HG02970 (cell line): ENCODE measurements around the gene ERVFRD-1.
A peak's percentile ranks its signal among the peaks of the same experiment; 100 is the strongest.
"Not testable (repeated sequence)": the region's sequence is repeated elsewhere in the genome, so short reads cannot be mapped to it uniquely, and the experiment has no call there.

Experiments
- ATAC-seq: cut with Tn5 transposase; IDR thresholded peaks from one replicate; pipeline ENCODE4 v1.9.1; 2021; ENCODE audit warnings: mild to moderate bottlenecking, moderate library complexity, moderate number of reproducible peaks; ENCODE audit not compliant: unreplicated experiment, low FRiP score

The ERVFRD-1 gene

DNA sequence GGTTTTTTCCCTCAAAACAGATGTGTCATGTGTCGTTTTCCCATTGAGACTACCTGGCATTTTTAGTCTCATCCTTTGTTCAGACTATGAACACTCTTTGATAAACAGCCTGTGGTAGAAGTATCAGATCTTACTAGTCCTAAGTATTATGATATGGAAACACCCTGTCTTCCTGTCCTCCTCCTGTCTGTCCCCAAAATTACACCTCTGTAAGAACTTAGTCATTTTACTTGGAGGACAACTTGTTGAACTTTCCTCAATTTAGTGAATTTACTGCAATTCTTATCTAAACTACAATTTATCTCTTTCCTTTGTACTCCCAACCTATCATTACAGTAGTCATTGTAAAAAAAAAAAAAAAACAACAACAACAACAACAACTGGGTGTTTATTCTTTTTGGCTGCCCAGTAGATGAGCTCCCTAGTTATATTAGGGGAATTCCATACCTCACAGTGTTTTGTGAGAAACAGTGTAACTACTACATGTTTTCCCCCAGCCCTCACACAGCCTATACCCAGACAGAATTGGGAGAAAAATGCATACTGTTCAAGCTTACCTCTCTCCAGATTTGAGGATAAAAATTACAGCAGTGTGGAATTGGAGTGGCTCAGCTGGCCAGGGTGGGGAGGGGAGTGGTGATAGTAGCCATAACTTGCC is 18.5 kb upstream of the ERVFRD-1 start:
- ATAC-seq, result no peak

DNA sequence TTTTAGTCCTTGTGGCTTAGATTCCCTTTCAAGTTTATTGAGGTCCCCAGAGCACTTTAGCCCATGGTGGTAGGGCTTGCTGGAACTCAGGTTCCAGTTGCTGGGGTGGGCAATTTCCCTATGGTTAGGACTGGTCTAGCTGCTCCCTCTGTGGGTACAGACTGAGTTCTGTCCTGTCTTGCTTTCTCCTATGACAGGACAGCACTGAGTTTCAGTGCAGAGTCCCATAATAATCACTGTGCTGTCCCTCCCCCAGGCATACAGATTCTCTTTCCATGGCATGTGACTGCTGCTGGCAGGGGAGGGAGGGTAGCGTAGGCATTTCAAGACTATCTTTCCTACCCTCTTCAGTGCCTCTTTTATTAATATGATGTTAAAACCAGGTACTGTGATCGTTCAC is 17.1 kb upstream of the ERVFRD-1 start:
- ATAC-seq, result no peak

DNA sequence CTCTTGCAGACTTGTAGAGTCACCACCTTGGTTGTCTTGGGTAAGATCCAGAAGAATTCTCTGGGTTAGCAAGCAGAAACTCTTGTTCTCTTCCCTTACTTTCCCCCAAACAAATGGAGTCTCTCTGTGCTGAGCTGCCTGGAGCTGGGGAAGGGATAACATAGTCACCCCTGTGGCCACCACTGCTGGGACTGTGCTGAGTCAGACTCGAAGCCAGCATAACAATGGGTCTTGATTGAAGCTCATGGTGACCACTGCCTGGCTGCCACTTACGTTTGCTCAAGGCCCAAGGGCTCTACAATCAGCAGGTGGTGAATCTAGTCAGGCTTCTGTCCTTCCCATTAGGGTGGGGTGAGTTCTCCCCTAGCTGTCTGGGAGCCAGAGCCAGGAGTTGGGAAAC is 15.4 kb upstream of the ERVFRD-1 start:
- no peak for ATAC-seq

DNA sequence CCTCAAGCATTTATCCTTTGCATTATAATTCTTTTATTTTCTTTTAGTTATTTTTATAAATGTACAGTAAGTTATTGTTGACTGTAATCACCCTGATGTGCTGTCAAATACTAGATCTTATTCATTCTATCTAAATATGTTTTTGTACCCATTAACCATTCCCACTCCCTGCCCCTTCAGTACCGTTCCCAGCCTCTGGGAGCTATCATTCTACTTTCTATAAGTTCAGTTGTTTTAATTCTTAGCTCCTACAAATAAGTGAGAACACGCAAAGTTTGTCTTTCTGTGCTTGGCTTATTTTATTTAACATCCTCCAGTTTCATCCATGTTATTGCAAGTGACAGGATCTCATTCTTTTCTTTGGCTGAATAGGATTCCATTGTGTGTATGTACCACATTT is 12.5 kb upstream of the ERVFRD-1 start:
- ATAC-seq, result no peak

DNA sequence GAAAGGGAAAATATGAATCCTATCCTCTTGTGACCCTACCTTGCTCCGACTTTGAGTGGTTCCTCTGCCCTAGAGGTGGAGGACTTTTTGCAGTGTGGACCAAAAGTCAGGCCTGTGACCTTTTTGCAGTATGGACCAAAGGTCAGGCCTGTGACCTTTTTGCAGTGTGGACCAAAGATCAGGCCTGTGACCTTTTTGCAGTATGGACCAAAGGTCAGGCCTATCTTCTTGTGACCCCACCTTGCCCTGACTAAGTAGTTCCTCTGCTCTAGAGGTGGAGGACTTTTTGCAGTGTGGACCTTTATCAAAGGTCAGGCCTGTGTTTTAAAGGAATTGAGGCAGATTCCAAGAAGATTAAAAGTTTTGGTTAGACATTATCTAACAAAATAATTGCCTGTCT is 10.9 kb upstream of the ERVFRD-1 start:
- no peak for ATAC-seq

DNA sequence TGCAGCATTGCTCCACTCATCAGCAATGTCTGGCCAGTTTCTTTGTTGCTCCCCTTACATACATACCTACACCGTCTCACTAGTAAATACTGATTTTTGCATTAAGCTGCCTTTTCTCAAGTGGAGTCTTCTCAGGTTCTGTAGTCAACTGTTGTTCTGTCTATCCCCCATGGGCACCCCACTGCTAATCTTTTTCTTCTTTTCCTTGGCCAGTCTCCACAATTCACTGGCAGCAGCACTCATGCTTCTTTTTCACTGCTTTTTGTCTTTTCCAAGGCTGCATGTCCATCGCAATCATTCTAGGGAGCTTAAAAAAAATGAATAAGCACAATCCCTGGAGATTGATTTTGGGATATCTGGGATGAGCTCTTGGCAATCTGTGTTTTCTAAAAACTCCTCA is 10.3 kb upstream of the ERVFRD-1 start:
- ATAC-seq, result no peak

DNA sequence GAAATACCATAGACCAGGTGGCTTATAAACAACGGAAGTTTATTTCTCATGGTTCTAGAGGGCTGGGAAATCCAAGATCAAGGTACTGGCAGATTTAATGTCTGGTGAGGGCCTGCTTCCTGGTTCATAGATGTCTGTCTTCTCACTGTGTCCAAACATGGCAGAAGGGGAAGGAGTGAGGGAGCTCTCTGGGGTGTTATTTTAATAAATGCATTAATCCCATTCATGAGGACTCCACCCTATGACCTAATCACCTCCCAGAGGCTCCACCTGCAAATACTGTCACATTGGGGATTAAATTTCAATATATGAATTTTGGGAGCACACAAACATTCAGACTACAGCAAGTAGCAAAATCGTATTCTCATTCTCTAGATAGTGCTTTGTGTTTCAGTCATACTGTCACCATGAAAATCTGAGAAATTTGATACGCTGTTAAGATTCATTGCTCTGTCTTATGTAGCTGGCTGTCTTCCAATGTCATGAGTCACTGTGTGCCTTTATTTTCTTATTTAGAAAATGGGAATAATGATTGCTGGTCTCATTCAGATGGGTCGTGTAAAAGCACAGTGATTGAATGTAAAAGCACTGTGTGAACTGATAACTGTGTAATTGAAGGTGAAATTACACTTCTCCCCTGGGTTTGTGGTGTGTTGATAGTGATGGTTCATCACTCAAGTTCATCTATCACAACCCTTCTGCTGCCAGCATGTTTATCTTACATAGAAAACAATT is 8.9 kb upstream of the ERVFRD-1 start:
- ATAC-seq, result no peak

DNA sequence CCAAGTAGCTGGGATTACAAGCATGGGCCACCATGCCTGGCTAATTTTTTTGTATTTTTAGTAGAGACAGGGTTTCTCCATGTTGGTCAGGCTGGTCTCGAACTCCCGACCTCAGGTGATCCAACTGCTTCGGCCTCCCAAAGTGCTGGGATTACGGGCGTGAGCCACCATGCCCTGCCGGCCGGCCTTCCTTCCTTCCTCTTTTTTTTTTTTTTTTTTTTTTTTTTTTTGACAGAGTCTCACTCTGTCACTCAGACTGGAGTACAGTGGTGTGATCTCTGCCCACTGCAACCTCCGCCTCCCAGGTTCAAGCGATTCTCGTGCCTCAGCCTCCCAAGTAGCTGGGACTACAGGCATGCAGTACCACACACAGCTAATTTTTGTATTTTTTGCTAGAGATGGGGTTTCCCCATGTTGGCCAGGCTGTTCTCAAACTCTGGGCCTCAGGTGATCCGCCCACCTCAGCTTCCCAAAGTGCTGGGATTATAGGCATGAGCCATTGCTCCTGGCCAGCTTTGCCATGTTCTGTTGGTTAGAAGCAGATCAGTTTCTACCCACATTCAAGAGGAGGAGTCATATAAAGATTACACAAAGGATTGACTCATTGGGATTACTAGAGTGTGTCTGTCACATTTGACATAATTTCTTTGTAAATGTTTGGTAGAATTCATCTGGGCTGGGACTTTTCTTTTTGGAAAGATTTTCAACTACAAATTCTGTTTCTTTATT is 4.4 kb upstream of the ERVFRD-1 start:
- not testable (repeated sequence) for ATAC-seq

DNA sequence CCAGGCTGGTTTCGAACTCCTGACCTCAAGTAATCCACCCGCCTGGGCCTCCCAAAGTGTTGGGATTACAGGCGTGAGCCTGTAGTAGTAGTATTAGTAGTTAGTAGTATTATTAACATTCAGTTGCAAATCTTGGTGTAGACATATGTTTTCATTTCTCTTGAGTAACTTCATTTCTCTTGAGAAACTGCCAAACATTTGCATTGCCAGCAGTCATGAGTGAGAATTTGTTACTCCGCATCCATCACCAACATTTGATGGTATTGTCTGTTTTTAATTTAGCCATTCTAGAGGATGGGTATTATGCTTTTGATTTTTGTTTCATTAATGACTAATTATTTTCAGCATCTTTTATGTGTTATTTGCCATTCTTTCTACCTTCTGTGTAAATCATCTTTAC is 1.5 kb upstream of the ERVFRD-1 start:
- no peak for ATAC-seq

DNA sequence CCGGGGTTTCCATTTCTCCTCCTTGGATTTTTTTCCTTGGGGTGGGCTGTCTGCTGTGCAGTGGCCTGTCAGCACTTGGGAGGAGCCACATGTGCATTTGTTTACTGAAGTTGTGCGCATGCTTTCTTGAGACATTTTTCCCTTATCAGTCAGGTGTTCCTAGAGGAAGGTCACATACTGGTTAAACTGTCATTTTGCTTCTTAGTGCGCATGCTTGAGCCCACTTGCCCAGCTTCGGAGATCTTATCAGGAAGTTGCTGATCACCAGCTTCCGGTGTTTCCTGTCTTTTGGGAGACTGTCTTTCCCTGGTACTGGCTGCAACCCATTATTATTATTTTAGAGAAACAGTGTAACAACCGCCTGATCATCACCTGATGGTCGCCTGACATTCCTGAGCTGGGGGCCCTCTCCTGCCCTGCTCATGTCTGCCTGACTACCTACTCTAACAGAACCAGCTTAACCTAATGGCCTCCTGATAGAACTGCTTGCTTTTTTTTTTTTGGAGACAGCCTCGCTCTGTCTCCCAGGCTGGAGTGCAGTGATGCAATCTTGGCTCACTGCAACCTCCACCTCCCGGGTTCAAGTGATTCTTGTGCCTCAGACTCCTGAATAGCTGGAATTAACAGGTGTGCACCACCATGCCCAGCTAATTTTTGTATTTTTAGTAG is 378 bp upstream of the ERVFRD-1 start:
- ATAC-seq, result no peak

DNA sequence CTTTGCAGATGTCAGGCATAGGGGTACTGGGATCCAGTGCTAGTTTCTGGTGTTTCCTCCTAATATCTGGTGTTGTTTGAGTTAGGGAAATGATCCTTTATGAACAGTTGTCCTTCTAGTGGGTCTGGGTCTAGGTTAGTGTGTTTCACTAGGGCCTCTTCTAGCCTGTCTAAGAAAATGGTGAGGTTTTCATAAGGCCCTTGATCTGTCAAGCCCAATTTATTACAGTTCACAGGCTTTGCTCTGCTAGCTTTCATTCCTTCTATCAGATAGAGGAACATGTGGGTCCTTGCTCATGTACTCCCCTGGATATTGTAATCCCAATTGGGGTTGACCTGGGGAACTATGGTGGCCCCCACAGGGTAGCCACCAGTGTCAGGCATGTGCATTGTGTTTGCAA is 2.8 kb downstream of the ERVFRD-1 start:
- no peak for ATAC-seq

DNA sequence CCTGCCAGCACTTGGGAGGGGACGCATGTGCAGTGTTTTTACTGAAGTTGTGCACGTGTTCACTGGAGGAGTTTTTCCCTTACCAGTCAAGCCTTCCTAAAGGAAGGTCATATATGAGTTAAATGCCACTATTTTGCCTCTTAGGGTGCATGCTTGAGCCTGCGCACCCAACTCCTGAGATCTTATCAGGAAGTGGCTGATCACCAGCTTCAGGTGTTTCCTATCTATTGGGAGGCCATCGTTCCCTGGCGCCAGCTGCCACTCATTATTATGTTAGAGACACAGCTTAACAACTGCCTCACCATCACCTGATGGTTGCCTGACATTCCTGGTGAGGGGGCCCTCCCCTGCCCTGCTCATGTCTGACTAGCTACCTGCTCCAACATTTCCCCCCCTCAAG is 8.5 kb downstream of the ERVFRD-1 start:
- no peak for ATAC-seq

DNA sequence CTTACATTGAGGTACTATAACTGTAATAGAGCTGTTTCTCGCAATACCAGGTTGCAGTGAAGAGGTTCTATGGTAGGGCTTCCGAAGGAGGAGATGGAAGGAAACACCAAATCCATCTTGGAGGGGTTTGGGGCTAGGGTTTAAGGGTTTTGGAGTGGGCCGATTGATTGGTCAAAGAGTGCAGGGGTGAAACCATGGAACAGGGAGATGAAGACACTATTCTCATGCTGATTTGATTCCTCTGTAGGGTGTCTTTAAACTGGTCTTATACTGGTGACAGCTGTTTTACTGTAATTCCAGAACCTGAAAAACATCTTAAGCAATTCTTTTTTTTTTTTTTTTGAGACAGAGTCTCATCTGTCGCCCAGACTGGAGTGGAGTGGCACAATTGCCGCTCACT is 10.1 kb downstream of the ERVFRD-1 start:
- no peak for ATAC-seq

DNA sequence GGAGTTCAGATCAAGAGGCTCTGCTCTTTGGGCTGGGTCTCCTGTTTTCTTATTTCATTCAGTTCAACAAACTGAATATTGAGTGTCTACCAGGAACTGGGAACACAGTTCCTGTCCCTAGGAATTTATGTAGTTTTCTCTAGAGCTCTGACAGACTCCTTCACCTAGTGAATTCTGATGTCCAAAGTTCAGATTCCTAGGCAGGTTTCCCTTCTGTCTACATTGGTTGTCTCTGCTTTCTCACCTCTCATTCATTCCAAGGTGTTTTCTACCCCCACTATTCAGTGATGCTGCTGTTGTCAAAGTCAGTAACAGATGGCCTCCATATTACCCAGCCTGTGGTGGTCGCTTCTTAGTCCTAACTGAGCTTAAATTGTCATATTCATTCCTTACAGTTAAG is 13.5 kb downstream of the ERVFRD-1 start:
- ATAC-seq, result no peak

DNA sequence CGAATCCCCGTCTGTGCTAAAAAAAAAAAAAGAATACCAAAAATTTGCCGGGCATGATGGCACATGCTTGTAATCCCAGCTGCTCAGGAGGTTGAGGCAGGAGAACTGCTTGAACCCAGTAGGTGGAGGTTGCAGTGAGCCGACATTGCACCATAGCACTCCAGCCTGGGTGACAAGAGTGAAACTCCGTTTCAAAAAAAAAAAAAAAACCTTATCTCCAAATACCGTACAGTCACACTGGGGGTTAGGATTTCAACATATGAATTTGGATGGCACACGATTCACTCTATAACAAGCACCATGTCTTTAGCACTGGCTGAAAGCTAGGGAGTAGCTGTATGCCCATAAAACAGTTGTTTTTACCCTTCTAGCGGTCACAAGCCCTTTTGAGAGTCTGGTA is 14.0 kb downstream of the ERVFRD-1 start:
- no peak for ATAC-seq

DNA sequence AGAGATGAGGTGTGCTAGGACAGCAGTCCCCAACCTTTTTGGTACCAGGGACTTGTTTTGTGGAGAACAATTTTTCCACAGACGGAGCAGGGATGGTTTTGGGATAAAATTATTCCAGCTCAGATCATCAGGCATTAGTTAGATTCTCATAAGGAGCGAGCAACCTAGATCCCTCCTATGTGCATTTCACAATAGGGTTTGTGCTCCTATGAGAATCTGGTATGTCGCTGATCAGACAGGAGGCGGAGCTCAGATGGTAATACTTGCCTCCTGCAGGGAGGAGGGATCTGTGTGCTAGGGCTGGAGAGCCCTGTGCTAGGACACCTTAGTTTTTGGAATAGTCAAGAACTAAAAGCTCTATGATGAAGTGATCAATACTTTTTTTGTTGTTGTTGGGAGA is 15.4 kb downstream of the ERVFRD-1 start:
- no peak for ATAC-seq

DNA sequence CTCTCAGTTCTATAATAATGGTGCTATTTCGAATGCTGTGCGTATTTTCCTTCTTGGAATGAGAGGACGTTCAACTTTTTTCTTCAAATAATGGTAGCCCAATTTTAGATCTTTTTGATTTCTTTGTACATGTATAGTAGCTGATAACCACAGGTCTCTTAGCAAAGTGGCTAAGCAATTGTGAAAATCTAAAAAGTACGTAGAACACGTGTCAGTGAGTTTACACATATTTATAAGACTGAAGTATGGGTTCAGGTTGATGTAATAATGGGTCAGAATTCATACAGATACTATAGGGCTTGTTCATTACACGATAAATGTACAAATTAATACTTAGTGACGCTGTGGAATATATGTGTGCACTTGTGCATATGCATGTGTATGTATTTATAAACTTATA is 16.6 kb downstream of the ERVFRD-1 start:
- ATAC-seq, result no peak

DNA sequence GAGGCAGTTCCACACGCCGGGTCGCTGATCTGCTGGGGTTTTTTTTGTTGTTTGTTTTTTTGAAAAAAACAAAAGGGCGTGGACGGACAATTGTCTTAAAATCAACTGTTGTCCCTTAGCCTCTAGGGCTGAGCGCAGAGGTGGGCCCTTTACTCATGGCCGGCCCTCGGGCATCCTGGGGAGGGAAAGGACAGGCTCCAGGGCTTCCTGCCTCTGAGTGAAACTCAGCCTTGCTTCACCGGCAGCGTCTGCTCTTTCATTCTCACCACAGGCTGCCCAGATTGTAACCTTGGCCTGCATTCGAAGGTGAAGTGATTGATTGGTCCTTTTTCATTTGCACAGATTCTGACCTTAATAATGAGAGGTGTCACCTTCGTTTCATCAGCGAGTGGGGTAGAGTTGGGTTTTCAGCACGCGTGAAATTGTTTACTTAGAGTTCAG is 17.1 kb downstream of the ERVFRD-1 start:
- ATAC-seq, result peak; percentile 30

DNA sequence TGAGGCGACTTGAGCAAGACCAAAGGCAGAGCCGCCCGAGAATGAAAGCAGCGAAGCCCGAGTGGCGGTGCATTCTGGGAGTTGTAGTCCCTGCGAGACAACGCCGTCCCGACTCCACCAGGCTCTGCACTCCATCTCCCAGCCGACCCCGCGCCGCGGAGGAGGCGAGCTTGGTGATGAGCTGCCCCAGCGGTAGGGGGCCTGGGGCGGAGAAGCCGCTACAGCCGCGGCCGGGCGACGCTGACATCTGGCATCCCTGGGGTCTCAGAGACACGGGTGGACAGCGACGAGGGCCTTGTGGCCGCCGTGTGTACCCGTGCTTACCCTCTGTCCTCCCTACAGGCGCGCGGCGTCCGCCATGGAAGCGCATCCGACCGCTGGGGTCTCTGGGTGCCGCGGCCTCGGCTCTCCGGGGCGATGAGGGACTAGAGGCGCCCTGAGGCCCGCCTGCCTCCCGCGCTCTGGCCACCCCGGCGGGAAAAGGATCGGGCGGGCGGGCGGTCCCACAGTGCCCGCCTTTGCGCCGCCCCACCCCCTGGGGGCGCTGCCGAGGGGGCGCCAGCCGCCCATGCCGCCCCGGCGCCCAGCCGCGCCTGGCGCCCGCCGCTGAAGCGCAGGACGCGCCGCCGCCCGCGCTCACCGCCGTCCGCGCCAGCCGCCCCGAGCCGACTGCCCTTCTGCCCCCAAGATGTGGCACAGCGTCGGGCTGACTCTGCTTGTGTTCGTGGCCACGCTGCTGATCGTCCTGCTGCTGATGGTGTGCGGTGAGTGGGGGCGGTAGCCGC is 17.7 kb downstream of the ERVFRD-1 start, which contains the start of gene SMIM13:
TSS of gene SMIM13 (plus strand) at position 209 of the 785 bp plus-strand sequence. CDS start at position 689, 480 bp downstream.
- peak; percentile 90 for ATAC-seq

DNA sequence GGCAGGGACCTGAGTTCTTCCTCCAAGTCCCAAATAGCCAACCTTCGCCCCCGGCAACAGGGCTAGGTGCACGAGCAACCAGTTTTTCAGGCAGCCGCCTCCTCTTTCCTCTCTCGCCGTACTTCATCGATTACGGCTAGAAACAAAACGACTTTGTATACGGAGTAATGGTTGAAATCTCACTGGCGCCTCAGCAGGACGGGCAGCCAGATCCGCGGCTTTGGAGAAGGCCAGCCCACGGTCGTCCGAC is 18.2 kb downstream of the ERVFRD-1 start:
- ATAC-seq, result peak; percentile 19
